EL (cell line): ENCODE data around the gene ZNF350.
"Not testable (repeated sequence)": the region's sequence is repeated elsewhere in the genome, so short reads cannot be mapped to it uniquely, and the experiment has no call there.

Source experiments
- DNase-seq: peaks from one replicate; pipeline ENCODE4 v3.0.0-alpha.2; 2016

ZNF350 gene

DNA sequence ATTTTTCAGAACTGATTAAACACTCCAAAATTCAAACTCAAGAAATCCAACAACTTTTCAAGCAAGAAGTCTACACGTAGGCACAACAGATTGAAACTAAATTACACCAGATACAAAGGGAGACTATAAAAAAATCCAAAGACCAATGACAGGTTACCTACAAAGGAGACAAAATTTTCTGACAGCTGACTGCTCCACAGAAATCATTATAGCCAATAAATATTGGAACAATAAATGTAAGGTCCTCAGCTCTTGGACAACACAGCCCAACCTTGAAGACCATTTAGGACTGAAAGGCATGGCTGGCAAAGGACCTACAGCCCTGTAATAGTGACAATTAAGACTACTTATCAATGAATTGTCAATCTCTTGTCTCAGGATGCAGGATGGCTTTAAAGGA, 15.9 kb downstream of the ZNF350 start:
- no peak for DNase-seq

- no peak for DNase-seq
Observed at GRCh38 chr19:51965583-51965982, 21.1 kb downstream of the ZNF350 start.

DNA sequence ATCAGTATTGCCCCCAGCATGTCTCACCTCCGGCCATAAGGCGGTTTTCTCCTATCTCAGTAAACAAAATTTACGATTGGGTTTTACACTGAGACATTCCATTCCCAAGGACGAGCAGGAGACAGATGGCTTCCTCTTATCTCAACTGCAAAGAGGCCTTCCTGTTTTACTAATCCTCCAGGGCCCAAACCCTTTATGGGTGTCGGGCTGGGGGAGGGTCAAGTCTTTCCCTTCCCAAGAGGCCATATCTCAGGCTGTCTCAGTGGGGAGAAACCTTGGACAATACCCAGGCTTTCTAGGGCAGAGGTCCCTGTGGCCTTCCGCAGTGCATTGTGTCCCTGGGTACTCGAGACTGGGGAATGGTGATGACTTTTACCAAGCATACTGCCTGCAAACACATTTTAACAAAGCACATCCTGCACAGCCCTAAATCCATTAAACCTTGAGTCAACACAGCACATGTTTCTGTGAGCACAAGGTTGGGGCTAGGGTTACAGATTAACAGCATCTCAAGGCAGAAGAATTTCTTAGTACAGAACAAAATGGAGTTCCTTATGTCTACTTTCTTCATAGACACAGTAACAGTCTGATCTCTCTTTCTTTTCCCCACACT, 25.9 kb downstream of the ZNF350 start:
- not testable (repeated sequence) for DNase-seq

DNA sequence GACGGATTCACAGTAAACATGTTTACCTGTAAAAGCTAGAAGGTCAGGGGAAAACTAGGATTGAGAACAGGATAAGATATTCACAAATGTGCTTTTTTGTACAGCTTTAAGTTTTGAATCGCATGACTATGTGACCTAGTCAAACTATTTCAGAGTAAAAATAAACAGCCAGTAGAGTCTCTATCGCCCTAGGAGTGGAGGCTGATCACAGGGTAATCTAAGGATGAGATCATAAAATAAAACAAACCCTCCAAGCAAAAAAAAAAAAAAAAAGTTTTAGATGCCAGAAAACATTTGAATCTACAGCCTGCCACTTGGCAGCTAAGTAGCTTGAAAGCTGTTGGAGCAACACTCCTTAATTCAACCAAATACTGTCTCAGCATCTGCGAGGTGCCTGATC, 26.8 kb downstream of the ZNF350 start:
- no peak for DNase-seq

GRCh38 chr19:51957846-51958245, 28.8 kb downstream of the ZNF350 start:
- not testable (repeated sequence) for DNase-seq

DNA sequence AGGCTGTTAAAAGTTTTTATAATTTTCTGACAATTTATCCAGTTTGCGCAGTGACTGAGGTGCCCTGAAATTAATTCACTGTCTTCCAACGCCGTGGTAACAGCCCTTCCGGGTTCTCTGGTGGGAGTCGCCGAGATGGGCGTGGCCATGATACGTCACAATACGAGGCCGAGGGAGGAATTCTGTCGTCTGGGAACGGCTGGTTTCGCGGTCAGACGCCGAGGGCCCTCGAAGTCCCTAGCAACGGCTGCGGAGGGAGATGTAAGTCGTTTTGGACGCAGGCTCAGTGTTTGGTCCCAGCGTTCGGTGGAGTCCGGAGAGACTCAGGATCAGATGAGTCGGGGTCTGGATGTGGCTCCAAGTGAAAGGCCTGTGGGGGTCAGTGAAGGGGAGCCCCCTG, 37.7 kb downstream of the ZNF350 start:
- peak; percentile 8 for DNase-seq

- no peak for DNase-seq
Observed at GRCh38 chr19:51946602-51947001, 40.0 kb downstream of the ZNF350 start.

GRCh38 chr19:51944798-51945552, 41.7 kb downstream of the ZNF350 start:
- DNase-seq, result no peak

DNA sequence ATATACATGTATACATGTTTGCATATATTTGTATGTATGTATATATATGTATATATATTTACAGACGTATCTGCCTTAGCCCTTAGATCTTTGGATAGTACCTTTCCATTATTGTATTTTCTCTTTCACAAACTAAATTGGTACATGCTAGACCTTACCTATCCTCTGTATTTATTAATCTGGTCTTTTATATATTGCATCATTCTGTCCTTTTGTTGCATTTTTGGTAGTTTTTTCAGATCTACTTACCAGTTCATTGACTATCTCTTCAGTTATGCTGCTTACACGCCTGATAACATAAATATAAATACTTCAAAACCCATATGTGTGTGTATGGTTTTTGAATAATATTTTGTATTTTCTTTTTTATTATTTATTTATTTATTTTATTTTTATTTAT, 47.7 kb downstream of the ZNF350 start:
- no peak for DNase-seq

DNA sequence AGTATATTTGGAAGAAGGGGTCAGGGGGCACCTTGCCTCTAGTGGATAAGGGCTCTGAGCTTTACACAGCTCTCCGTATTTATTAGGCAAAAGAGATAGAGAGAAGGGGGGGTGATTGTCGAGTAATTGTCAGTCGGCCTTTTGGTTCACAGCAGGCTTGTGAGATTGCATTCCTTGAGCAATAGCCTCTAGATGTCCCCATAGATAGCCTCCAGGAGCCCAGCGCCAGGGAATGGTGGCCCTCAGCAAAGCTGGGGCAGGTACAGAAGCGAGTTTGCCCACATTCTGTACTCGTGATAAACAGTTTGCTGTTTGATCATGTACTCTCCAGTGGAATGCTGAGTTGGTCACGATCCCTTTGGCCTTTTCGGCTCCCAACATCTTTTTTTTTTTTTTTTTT, 54.7 kb downstream of the ZNF350 start:
- DNase-seq, result no peak

DNA sequence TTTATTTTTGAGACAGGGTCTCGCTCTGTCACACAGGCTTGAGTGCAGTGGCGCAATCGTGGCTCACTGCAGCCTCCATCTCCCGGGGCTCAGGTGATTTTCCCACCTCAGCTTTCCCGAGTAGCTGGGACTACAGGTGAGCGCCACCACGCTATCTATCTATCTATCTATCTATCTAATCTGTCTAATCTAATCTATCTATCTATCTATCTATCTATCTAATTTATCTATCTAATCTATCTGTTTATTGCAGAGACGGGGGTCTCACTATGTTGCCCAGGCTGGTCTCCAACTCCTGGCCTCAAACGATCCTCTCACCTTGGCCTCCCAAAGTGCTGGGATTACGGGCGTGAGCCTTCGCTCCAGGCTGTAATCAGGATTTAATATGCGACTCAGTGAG, 58.8 kb downstream of the ZNF350 start:
- DNase-seq, result no peak

DNA sequence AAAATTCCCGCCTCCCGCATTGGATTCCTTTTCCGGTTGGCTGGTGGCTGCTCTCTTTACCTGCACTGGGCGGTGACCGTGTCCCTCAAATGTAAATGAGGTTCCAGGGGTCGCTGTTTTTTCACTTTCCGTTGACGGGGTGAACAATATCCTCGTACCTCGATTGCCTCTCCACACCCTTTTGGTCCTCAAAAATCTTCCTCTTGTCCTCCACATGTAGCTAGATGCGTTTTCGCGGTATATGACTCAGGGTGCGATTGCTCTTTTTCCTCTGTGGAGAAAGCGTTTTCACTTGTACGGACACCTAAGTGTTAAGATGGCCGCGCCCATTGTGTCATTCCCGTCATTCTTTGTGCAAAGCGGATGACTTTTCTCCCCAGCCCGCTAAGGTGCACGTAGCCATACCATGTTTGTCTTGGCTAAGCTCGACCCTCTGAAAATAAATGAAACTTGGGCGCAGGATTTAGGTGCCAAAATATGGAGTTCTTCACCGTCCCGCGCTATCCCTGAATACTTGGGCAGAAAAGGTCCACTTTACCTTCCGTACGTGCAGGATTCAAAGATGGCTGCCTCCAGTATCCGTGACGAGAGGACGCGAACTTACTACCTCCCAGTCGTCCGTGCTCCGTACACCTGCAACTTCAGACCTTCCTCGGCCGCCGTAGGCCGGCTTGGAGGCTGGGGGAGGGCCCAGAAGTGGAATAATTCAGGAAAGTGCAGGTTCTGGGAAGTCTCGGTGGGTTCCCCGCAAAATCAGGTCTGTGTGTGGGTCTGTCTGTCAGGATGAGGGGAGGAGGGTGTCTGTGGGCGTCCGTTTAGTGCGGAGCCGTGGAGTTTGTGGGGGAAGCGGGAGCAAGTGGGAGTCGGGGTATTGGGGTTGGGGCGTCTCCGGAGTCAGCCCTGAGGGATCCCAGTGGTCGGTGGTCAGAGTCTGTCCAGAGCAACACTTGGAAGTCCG, 59.6 kb downstream of the ZNF350 start, which contains the start of gene ZNF613:
Gene ZNF613, plus strand, starts transcription at position 689 of the 958 bp plus-strand sequence. CDS start 8,749 bp downstream, outside the sequence.
- peak; percentile 90 for DNase-seq

DNA sequence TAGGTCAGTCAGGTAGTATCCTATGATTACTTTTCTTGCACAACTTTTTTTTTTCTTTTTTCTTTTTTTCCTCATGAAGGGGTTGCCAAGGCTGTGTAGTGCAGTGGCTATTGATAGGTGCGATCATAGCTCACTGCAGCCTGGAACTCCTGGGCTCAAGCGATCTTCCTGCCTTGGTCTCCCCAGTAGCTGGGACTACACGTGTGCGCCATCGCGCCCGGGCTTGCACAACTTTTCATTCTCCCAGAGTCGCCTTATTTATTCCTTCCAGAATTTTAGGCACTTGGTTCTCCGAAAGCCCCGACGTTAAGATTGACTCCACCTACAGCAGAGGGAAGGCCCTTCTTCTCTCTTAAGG, 60.2 kb downstream of the ZNF350 start:
- no peak for DNase-seq

- DNase-seq, result no peak
Observed at GRCh38 chr19:51921949-51922348, 64.7 kb downstream of the ZNF350 start.

DNA sequence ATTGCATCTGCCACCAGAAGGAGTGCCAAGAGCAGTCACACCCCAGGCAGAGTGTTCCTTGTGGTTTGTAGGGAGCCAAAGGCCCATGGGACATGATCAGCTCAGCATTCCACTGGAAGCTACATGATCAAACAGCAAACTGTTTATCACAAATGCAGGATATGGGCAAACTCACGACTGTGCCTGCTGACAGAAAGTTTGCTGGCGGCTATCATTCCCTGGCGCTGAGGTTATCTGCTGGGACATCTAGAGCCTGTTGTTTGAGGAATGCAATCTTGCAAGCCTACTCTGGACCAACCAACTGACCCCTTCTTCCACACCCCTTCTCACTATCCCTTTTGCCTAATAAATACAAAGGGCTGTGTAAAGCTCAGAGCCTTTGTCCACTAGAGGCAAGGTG, 67.0 kb downstream of the ZNF350 start:
- DNase-seq, result no peak

GRCh38 chr19:51916167-51916566, 70.5 kb downstream of the ZNF350 start:
- no peak for DNase-seq

GRCh38 chr19:51915324-51915867, 71.2 kb downstream of the ZNF350 start:
- DNase-seq, result no peak
